ENCODE measurements around the gene HOXD12. TPM values are rescaled to one million over a fixed set of nuclear protein-coding genes. Genes with fewer than 3 reads are reported as not detected.
A peak's percentile ranks its signal among the peaks of the same experiment; 100 is the strongest.

The HOXD12 gene
- total RNA-seq, 2 donors from 2014 or later = not detected

DNA sequence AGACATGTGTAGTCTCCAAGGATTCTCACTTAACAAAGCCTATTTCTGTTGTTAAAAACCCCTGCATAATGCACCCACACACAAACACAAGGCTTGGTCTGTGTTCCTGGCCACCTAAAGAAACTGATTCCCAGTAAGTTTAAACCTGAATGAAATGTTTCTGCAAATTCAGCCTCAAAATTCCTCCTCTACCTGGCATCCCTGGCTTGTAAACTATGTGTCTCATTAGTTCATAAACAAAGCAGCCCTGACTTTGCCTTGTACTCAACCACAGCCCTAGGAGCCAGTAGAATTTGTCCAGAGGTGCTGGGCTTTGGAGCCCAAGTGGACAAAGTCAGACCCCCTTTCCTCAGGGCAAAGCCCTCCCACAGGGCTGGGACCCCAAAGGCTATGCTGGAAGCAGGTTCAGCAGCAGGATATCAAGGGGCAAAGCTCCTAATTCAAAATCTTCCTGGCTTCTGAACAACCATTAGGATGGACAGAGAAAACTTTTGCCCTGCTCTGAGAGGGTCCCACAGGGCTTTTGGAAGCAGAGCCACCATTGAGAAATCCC is 9.7 kb upstream of the HOXD12 start:
- intact Hi-C loops (cut with DNase I) = loop anchor here (5.0 to 10.0 kb wide), 4 partner anchors 403 to 1595 kb away; no protein-coding TSS in a partner anchor
- no peak for DNase-seq (ENCODE audit: low spot score)

DNA sequence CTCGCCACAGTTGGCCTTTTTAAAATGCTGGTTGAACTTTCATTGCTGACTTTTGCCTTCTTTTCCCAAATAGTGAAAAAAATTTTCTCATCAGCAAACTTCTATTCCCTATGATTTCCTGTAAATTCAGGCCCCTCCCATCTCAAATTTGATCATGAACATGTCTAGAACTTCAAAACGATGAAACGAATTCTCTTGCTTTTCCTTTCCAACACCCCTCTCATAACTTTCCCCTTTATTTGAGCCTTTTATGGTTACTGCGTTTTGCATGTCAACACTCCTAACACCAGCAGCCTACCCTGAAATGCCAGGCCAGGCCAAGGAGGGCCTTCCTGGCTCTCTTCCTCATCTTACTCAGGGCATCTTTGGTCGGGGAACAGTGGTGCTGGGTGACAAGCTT is 8.7 kb upstream of the HOXD12 start:
- DNase-seq (ENCODE audit: low spot score) = no peak
- intact Hi-C loops (cut with DNase I) = loop anchor here in 1 of 2 donors (10.0 kb wide), 2 partner anchors 726 to 1596 kb away; no protein-coding TSS in a partner anchor

DNA sequence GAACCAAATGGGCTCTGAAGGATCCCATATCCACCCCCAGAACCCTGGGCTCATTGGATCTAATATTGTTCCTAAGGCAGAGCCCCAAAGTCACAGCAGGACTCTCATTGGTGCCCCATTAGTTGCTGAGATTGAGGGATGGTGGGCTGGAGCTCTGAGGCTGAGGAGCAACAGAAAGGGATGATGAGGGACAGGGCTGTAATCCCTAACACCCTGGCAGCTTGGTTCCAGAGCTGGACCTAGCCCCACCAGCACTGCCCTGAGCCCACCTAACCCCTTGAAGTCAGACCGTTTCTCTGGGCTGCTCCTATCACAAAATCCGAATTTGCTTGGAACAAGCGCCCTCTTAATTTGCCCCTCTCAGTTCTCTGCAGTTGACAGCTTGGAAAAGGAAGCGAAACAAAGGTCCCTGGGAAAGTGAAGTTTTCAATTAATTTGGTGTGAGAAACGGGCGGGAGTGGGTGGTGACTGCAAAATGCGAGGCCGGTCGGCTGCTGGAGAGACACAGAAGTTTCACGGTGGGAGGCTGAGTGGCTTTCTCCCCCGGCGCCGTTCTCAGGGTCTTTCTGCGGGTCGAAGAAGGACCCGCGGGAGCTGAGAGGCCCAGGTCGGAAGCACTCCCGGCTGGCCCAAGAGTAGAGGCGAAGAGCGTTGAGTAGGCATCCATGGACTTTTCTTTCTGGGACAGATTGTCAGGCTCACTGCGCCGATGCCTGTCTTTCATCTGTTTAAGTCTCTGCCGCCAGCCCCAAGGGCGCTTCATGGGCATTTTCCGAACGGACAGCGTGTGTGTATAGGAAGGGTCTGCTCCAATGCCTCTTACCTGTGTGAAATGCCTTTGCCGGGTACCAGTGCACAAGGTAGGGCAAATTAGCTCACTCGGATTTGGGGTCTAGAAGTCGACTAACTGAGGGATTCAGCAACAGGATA is 8.0 kb upstream of the HOXD12 start:
- intact Hi-C loops (cut with DNase I) = loop anchor here in 1 of 2 donors (10.0 kb wide), 2 partner anchors 727 to 1597 kb away; no protein-coding TSS in a partner anchor

DNA sequence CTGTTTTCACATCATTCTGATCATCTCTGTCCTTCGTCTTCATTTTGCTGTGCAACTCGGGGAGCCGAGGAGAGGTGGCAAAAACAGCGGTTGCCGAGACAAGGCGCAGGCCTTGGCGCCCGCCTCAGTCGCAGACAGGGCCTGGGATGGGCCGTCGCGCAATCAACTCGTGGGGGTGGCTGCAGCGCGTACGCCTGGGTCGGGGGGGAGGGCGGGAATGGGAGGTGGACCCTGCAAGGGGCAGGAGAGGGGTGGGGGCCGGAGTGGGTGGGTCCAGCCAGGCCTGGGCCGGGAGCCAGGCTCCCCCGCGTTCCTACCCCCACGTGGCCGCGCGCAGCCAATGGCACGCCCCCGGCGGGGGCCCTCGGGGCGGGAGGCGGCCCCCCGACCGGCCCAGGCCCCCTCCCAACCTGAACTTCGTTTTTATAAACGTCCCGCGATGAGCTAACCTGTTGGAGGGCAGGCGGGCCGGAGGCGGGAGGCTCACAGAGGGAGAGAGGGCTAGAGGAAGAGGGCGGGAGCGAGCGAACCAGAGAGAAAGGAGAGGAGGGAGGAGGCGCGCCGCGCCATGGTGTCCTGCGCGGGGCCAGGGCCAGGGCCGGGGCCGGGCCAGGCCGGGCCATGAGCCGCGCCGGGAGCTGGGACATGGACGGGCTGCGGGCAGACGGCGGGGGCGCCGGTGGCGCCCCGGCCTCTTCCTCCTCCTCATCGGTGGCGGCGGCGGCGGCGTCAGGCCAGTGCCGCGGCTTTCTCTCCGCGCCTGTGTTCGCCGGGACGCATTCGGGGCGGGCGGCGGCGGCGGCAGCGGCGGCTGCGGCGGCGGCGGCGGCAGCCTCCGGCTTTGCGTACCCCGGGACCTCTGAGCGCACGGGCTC is 7.1 kb upstream of the HOXD12 start, which contains the start of gene HOXD13:
TSS of gene HOXD13 (plus strand) at position 452 of the 875 bp plus-strand sequence. CDS start at position 622, 170 bp downstream.
- intact Hi-C loops (cut with DNase I) = loop anchor here in 1 of 2 donors (10.0 kb wide), 2 partner anchors 728 to 1598 kb away; no protein-coding TSS in a partner anchor
- peak; percentile 80 for DNase-seq (ENCODE audit: low spot score)

More for the DNA sequence above, 8.0 kb upstream of the HOXD12 start:
- DNase-seq (ENCODE audit: low spot score) = no peak

DNA sequence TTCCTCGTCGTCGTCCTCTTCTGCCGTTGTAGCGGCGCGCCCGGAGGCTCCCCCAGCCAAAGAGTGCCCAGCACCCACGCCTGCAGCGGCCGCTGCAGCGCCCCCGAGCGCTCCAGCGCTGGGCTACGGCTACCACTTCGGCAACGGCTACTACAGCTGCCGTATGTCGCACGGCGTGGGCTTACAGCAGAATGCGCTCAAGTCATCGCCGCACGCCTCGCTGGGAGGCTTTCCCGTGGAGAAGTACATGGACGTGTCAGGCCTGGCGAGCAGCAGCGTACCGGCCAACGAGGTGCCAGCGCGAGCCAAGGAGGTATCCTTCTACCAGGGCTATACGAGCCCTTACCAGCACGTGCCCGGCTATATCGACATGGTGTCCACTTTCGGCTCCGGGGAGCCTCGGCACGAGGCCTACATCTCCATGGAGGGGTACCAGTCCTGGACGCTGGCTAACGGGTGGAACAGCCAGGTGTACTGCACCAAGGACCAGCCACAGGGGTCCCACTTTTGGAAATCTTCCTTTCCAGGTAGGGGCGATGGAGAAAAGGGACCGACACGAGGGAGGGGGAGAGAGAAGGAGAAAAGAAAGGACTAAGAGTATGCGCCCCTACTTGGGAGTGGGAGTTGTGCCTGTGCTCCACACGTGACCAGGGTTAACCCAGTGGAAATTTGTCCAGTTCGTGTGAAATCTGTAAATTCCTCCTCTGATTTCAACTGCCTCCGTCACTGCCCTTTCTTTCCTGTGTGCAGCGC is 6.3 kb upstream of the HOXD12 start:
- DNase-seq (ENCODE audit: low spot score) = no peak
- intact Hi-C loops (cut with DNase I) = loop anchor here in 1 of 2 donors (10.0 kb wide), 2 partner anchors 729 to 1599 kb away; no protein-coding TSS in a partner anchor

DNA sequence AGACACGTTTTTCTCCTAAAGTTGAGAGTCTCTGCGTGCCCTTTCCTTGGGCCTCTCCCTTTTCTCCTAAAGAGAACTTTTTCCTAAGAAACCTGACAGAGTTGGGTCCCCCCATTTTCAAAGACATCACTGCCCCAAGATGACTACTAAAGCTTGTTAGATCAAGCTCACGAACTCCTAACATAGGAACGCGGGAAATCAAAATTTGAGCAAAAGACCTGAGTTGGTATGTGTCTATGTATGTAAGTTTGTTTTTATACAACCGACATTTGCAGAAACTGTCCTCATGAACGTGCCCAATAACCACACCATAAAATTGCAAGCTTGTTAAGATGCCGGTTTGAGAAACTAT is 5.7 kb upstream of the HOXD12 start:
- intact Hi-C loops (cut with DNase I) = loop anchor here in 1 of 2 donors (10.0 kb wide), 2 partner anchors 729 to 1599 kb away; no protein-coding TSS in a partner anchor
- no peak for DNase-seq (ENCODE audit: low spot score)

DNA sequence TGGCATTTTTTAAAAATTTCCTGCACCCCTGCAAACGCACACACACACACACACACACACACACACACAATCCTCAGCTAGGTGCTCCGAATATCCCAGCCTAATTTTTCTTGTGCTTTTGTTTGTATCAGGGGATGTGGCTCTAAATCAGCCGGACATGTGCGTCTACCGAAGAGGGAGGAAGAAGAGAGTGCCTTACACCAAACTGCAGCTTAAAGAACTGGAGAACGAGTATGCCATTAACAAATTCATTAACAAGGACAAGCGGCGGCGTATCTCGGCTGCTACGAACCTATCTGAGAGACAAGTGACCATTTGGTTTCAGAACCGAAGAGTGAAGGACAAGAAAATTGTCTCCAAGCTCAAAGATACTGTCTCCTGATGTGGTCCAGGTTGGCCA is 5.2 kb upstream of the HOXD12 start:
- intact Hi-C loops (cut with DNase I) = loop anchor here in 1 of 2 donors (10.0 kb wide), 2 partner anchors 730 to 1600 kb away; no protein-coding TSS in a partner anchor
- no peak for DNase-seq (ENCODE audit: low spot score)

DNA sequence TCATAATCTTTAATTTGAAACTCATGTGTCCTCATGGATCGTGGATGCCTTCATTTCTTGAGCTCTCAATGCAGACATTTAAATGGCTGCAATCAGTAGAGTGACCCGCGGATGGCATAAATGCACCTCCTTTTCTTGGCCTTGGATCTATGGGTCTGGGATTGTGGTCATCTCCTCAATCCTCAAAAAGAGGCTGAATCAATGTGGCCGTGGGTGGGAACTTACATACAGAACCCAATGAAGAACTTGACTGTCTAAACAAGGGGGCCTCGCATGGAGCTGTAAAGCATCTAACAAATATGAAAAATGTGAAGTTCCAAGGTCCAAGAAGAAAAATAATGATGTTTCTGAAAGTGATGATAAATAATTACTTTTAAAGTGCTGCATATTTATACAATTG is 4.2 kb upstream of the HOXD12 start:
- intact Hi-C loops (cut with DNase I) = loop anchor here in 1 of 2 donors (10.0 kb wide), 2 partner anchors 731 to 1601 kb away; no protein-coding TSS in a partner anchor

DNA sequence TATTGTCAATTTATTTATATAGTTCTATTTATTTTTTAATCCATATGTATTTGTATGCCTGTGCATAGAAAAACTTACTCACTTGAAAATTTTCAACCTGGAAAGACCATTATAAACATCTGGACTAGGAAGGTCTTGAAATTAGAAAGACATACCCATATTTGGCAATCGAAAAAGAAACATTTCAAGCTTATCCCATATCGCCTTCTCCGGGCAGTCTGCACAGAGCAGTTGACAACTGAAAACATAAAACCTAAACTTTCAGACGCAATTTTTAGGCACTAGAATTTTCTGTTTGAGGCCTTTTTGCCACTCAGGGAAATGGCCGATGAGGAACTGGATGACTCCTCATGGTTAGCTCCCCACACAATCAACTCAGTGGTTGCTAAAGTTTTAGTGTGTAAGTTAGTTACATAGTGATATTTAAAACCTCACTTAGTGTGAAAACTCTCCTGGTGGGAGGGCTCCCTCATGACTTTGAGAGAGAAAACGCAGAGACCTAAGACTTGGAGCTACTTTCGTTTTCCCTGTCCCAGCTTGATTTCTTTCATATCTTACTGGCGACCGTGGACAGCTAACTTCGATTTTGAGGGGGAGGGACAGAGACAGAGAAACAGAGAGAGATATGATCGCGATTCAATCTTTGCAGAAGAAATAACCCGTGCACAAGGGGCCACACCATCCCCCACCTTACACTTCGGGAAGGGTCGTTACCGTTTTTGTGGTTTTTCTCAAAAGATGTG is 3.2 kb upstream of the HOXD12 start:
- DNase-seq (ENCODE audit: low spot score) = no peak
- intact Hi-C loops (cut with DNase I) = loop anchor here in 1 of 2 donors (10.0 kb wide), 2 partner anchors 732 to 1602 kb away; no protein-coding TSS in a partner anchor

More for the DNA sequence above, 4.2 kb upstream of the HOXD12 start:
- no peak for DNase-seq (ENCODE audit: low spot score)

DNA sequence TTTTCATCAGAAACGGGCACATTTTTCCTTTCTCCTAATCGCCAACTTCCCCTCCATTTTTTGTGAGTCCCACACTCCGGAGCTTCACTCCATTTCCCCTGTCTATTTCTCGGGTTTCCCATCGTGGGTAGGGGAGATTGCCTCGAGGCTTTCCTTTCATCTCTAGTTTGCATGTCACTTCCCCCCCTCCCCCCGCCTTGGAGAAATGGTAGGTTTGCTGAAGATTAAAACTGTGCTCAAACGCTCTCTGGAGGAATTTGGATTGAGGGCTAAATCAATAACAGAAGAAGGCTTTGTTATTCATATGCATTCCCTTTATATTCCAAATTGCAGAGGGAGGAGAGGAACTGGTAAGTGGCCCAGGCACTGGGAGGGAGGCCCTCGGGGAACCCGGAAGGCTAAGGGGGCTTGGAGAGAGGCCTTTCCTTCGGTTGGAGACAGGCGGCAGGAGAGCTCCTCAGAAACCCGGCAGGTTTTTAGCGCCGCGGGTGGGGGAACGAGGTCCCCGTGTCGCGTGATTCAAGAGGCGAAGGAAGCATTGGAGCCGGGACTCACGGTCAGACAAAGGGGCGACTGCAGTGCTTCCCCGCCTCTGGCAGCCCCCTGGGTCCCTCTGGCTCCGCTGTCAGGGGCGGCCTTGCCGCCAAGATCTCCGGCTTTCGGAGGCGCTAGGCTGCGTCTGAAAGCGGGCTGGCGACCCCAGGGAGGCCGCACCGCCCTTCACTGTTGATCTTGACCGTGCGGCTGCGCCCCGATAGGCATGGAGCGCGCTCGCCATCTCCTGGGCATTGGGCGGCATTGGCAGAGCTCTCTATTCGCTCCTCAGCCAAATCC is 2.4 kb upstream of the HOXD12 start:
- peak; percentile 89 for DNase-seq (ENCODE audit: low spot score)
- intact Hi-C loops (cut with DNase I) = loop anchor here in 1 of 2 donors (10.0 kb wide), 2 partner anchors 732 to 1602 kb away; no protein-coding TSS in a partner anchor

DNA sequence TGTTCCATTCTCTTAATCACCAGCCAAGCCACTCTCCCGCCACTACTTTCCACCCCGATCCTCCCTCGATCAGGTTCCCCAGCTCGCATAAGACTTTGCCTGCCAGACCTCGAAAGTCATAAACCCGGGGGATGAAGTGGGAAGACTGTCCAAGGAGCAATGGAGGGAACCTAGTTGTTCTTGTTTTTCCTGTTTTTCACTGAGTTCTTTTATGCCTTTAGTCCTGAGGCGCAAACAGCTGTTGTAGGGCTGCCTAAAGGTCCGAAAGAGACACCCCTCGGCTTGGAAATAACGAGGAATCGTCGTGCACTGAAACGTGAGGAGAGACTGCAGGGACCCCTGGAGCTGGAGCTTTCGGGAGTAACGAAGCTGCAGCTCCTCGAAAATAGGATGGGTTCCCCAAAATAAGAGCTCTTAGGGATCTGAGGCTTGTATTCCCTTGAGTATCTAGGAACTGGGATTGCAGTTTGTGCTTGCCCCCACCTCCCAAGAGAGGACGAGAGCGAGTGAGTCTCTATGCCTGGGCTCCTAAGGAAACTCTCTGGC is 1.7 kb upstream of the HOXD12 start:
- no peak for DNase-seq (ENCODE audit: low spot score)
- intact Hi-C loops (cut with DNase I) = loop anchor here in 1 of 2 donors (10.0 kb wide), 2 partner anchors 733 to 1603 kb away; no protein-coding TSS in a partner anchor

DNA sequence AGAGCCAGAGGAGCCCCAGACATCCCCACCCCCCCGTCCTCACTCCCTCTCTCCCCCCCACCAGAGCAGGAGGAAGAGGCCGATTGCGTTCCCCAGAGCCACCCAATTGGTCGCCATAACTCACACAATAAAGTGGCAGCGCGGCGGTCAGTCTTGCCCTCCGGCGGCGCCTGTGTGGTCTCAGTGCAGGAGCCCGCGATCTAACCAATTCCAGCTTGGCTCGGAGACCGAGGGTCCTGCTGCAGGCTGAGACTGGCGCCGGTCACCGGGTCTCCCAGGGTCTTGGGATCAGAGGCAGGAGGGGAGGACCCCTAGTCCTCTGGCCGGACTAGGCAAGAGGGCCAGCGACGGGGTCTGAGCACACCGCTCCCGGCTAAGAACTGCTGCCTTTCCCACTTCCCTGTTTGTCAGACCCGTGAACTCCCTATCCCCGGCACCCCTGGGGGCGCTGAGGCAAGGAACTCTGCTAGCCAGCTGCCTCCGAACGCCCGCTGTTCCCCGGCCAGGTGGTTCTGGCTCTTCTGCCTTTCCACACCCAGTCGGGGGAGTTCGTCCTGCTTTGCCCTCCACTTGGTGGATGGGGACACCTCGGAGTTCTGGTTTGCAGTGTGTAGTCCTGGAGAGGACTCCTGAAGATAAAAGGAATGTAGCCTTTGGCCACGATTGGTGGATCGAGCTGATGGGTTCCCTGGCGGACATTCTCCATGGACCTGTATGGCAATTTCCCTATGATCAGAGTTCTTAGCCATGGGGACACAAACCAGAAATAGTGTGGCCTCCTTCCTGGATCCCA is 1.0 kb upstream of the HOXD12 start:
- intact Hi-C loops (cut with DNase I) = loop anchor here in 1 of 2 donors (10.0 kb wide), 2 partner anchors 734 to 1604 kb away; no protein-coding TSS in a partner anchor
- DNase-seq (ENCODE audit: low spot score) = peak; percentile 78

DNA sequence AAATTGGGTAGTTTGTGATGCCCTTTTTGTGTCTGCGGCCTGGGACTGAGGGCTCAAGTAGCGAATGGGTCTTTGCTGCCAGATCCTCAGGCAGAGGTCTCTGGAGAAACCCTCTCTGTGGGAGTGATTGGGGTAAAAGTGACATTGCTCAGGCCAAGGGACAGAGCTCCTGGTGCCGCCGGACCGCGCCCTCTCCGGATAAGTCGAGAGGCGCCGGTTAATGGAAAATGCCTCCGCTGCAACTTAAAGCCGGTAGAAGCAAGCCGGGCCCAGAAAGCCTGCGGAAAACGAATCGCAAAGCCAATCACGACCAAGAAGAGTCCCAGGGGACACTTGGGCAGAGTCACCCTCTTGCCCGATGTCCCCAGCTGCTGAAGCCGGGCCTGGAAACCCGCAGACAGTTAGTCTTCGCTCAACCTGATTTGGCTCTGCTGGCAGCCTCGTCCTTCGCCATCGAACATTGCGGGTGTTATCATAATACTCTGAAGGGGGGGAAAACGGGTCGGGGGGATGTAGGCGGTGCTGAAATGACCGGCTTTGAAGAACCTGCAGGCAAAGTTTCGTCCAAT is 352 bp upstream of the HOXD12 start:
- intact Hi-C loops (cut with DNase I) = loop anchor here in 1 of 2 donors (10.0 kb wide), 2 partner anchors 734 to 1604 kb away; no protein-coding TSS in a partner anchor
- no peak for DNase-seq (ENCODE audit: low spot score)

DNA sequence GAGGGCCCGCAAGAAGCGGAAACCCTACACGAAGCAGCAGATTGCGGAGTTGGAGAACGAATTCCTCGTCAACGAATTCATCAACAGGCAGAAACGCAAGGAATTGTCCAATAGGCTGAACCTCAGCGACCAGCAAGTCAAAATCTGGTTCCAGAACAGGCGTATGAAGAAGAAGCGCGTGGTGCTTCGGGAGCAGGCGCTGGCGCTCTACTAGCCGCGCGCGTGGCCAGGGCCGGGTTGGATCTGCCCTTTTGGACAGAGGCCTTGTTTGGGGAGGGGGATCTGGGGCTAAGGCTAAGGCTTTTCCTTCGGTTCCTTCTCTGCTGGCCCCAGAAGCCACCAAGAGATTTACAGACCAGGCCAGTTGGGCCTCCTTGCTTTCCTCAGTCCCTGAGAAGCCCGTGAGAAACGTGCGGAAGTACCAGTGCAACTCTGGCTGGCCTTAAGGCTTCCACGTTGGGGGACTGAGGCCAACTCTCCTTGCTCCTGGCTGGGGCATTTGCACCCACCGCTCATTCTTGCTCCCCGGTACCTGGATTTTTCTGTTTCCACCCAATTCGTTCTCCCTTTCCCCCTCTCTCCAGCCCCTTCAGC is 1.0 kb downstream of the HOXD12 start:
- intact Hi-C loops (cut with DNase I) = no loop called here
- no peak for DNase-seq (ENCODE audit: low spot score)
